SK-N-SH (cell line): ENCODE measurements around the gene HTT. TPM values are rescaled to one million over a fixed set of nuclear protein-coding genes. Genes with fewer than 3 reads are reported as not detected.

Experiments
- CTCF ChIA-PET: fragments of 300-600, 350-600 bp; formaldehyde crosslinking; extraction: SDS; loops from one replicate; lab custom pipeline; 2021; lab: Yijun Ruan, JAX
- POLR2A ChIA-PET: fragments of 350-600 bp; sonication (Branson Sonifier 250); formaldehyde crosslinking; extraction: SDS; loops from one replicate; lab custom pipeline; 2020; ENCODE audit warnings: antibody characterized with exemption, inconsistent platforms; lab: Yijun Ruan, JAX
- DNase-seq: peaks from one replicate; pipeline ENCODE4 v3.0.0; 2012
- H2AFZ ChIP-seq: fragments of 200-600 bp; sonication (generic); 2 replicates; pipeline ENCODE4 v1.8.1; 2016; ENCODE audit warnings: antibody characterized with exemption, mild to moderate bottlenecking, low read depth
- H3F3A ChIP-seq: fragments of 200-600 bp; sonication (generic); replicated peaks from 2 replicates; pipeline ENCODE3; 2016; ENCODE audit warnings: antibody characterized with exemption, mild to moderate bottlenecking; ENCODE audit not compliant: insufficient read depth
- H3K27ac ChIP-seq, 2 experiments: fragments of 200-500 bp in 1 of 2; fragments of 200-600 bp in 1 of 2; sonication (Bioruptor generic) in 1 of 2; sonication (generic), shearing (Covaris generic) in 1 of 2; 2 replicates each; pipeline versions ENCODE4 v1.5.1 to v1.6.1; 2014 to 2016; ENCODE audit warnings: low read depth in 2 of 2, inconsistent platforms in 1 of 2, low read length in 1 of 2, mild to moderate bottlenecking in 1 of 2, mixed read lengths in 1 of 2
- H3K27me3 ChIP-seq: fragments of 200-600 bp; sonication (generic), shearing (Covaris generic); 2 replicates; pipeline ENCODE4 v1.6.1; 2016; ENCODE audit warnings: mixed run types; ENCODE audit not compliant: insufficient read depth
- H3K36me3 ChIP-seq, 2 experiments: fragments of 200-500 bp in 1 of 2; fragments of 200-600 bp in 1 of 2; sonication (Bioruptor generic) in 1 of 2; sonication (generic) in 1 of 2; replicated peaks in 1 of 2; 2 replicates each; pipeline versions ENCODE3 to v1.5.1; 2014 to 2016; ENCODE audit warnings: low read length in 1 of 2, mild to moderate bottlenecking in 1 of 2; ENCODE audit not compliant: insufficient read depth in 2 of 2, control insufficient read depth in 1 of 2
- H3K4me1 ChIP-seq, 2 experiments: fragments of 200-500 bp in 1 of 2; fragments of 200-600 bp in 1 of 2; sonication (Bioruptor generic) in 1 of 2; sonication (generic), shearing (Covaris generic) in 1 of 2; 2 replicates each; pipeline versions ENCODE4 v1.5.1 to v1.6.1; 2014 to 2016; ENCODE audit warnings: low read depth in 1 of 2, low read length in 1 of 2, mixed run types in 1 of 2; ENCODE audit not compliant: insufficient read depth in 2 of 2, control insufficient read depth in 1 of 2
- H3K4me2 ChIP-seq: fragments of 200-600 bp; sonication (generic), shearing (Covaris generic); 2 replicates; pipeline ENCODE4 v1.6.1; 2017; ENCODE audit warnings: mixed run types
- H3K4me3 ChIP-seq, 2 experiments: fragments of 200-500 bp in 1 of 2; fragments of 200-600 bp in 1 of 2; sonication (Bioruptor generic) in 1 of 2; sonication (generic), shearing (Covaris generic) in 1 of 2; 2 replicates each; pipeline versions ENCODE4 v1.5.1 to v1.8.1; 2014 to 2016; ENCODE audit warnings: low read depth in 2 of 2, inconsistent platforms in 1 of 2, low read length in 1 of 2, mild to moderate bottlenecking in 1 of 2, mixed read lengths in 1 of 2, moderate library complexity in 1 of 2
- H3K79me2 ChIP-seq: fragments of 200-600 bp; sonication (generic); 2 replicates; pipeline ENCODE4 v1.8.1; 2017; ENCODE audit warnings: mild to moderate bottlenecking; ENCODE audit not compliant: insufficient read depth
- H3K9ac ChIP-seq: fragments of 200-600 bp; sonication (generic); 2 replicates; pipeline ENCODE4 v1.6.1; 2017; ENCODE audit warnings: mixed run types
- H3K9me2 ChIP-seq: fragments of 200-600 bp; sonication (generic); 2 replicates; pipeline ENCODE4 v1.6.1; 2017; ENCODE audit warnings: mixed run types
- H3K9me3 ChIP-seq: fragments of 200-600 bp; sonication (generic); 2 replicates; pipeline ENCODE4 v1.6.1; 2017; ENCODE audit warnings: mixed run types, mild to moderate bottlenecking, moderate library complexity
- H4K20me1 ChIP-seq: fragments of 200-600 bp; sonication (generic); 2 replicates; pipeline ENCODE4 v1.6.1; 2017; ENCODE audit warnings: mild to moderate bottlenecking, mixed run types; ENCODE audit not compliant: insufficient read depth
- EP300 ChIP-seq, 2 experiments: IDR thresholded peaks; 2 replicates each; pipeline versions ENCODE4 v1.4.0 to v1.6.1; 2012; ENCODE audit warnings: borderline replicate concordance in 1 of 2, low read depth in 1 of 2, low read length in 1 of 2
- GATA2 ChIP-seq: sonication (generic); formaldehyde crosslinking; IDR thresholded peaks from 2 replicates; pipeline ENCODE4 v1.5.0; 2020; ENCODE audit warnings: mild to moderate bottlenecking, missing genetic modification reagents
- MXI1 ChIP-seq: IDR thresholded peaks from 2 replicates; pipeline ENCODE4 v1.6.1; 2012; ENCODE audit warnings: mild to moderate bottlenecking, low read depth, low read length, improper control_type of control experiment
- NFIC ChIP-seq: IDR thresholded peaks from 2 replicates; pipeline ENCODE4 v1.4.0; 2012; ENCODE audit warnings: borderline replicate concordance
- POLR2AphosphoS5 ChIP-seq: IDR thresholded peaks from 2 replicates; pipeline ENCODE4 v1.6.1; 2012; ENCODE audit warnings: low read depth, low read length
- RAD21 ChIP-seq: IDR thresholded peaks from 2 replicates; pipeline ENCODE4 v1.6.1; 2012; ENCODE audit warnings: mild to moderate bottlenecking, low read length
- RXRA ChIP-seq: IDR thresholded peaks from 2 replicates; pipeline ENCODE4 v1.4.0; 2012; ENCODE audit warnings: low read depth, mild to moderate bottlenecking, borderline replicate concordance
- SIN3A ChIP-seq: IDR thresholded peaks from 2 replicates; pipeline ENCODE4 v1.6.1; 2012; ENCODE audit warnings: low read depth, mild to moderate bottlenecking, low read length, moderate library complexity, borderline replicate concordance
- TAF1 ChIP-seq: IDR thresholded peaks from 2 replicates; pipeline ENCODE4 v1.6.1; 2012; ENCODE audit warnings: low read depth, mild to moderate bottlenecking, low read length, moderate library complexity, borderline replicate concordance
- ZBTB33 ChIP-seq: IDR thresholded peaks from 2 replicates; pipeline ENCODE4 v1.4.0; 2012; ENCODE audit warnings: low read depth, borderline replicate concordance
- WGBS: methylation state at CpG from one replicate; pipeline ENCODE4 v1.1.6; 2017; ENCODE audit warnings: low lambda C conversion rate; 5-methylcytosine and 5-hydroxymethylcytosine counted together
- polyA plus RNA-seq, 3 experiments: library from polyadenylated mRNA; depleted of rRNA; stranded (reverse); fragments of >200 nt; gene quantifications; 2 replicates each; pipeline ENCODE4 v1.2.3, GENCODE V29; 2012

The HTT gene
- polyA plus RNA-seq, 1 of the 3 experiments (the other 2 are of a cell fraction) = 11.3 TPM

GRCh38 chr4:3234171-3235029 is 159.9 kb downstream of the HTT start:
- CTCF ChIA-PET = no interaction called here
- Histone ChIP-seq H3K4me3 (no peak overlapping the region), H2AFZ (no peak overlapping the region), H4K20me1 (no peaks in the 10 kb centered on the region), H3K4me2 (no peak overlapping the region), H3F3A (no peaks in the 10 kb centered on the region), H3K27ac (peak overlapping the region in 1 of 2 experiments; percentile 24; a peak in 1 of 4 replicates), H3K9ac (no peak overlapping the region), H3K36me3 (peaks cover 14 to 71% of the 10 kb centered on the region in 2 experiments), H3K4me1 (peaks cover 0 to 23% of the 10 kb centered on the region in 2 experiments; a peak in 2 of 4 replicates), H3K79me2 (no peaks in the 10 kb centered on the region), H3K9me3 (no peaks in the 10 kb centered on the region), H3K27me3 (no peaks in the 10 kb centered on the region), H3K9me2 (no peaks in the 10 kb centered on the region)
- TF ChIP-seq MXI1 (peak; percentile 60; the same call in 1 of the 2 replicates), POLR2AphosphoS5 (no peak)
- WGBS = 88% methylated on average over 12 of the region's 23 CpGs
- peak; percentile 86 for DNase-seq
- POLR2A ChIA-PET = interaction anchor here (1.0 kb wide), 1 partner anchor 60 kb away, joined by 3 read pairs; no protein-coding TSS in a partner anchor

GRCh38 chr4:3235030-3235345 is 160.5 kb downstream of the HTT start:
- Histone ChIP-seq H3K27me3 (no peaks in the 10 kb centered on the region), H3K4me3 (no peak overlapping the region), H2AFZ (no peak overlapping the region), H3K9me3 (no peaks in the 10 kb centered on the region), H3K27ac (no peak overlapping the region; a peak in 1 of 4 replicates), H3K4me1 (peaks cover 0 to 29% of the 10 kb centered on the region in 2 experiments; a peak in 2 of 4 replicates), H3K36me3 (peaks cover 14 to 71% of the 10 kb centered on the region in 2 experiments), H4K20me1 (no peaks in the 10 kb centered on the region), H3F3A (no peaks in the 10 kb centered on the region), H3K4me2 (no peak overlapping the region), H3K9me2 (no peaks in the 10 kb centered on the region), H3K79me2 (no peaks in the 10 kb centered on the region), H3K9ac (no peak overlapping the region)
- WGBS = 95% methylated on average over 9 of the region's 14 CpGs
- DNase-seq = no peak
- TF ChIP-seq RAD21 (no peak), EP300 (IDR thresholded peaks at IDR 0.05; ENCODE audit: borderline replicate concordance in 1 of 2, low read depth in 1 of 2, low read length in 1 of 2) (no peak), TAF1 (no peak), RXRA (no peak)
- ChIA-PET POLR2A (no interaction called here), CTCF (interaction anchor here (0.6 kb wide), 1 partner anchor 77 kb away, joined by 3 read pairs; no protein-coding TSS in a partner anchor)

GRCh38 chr4:3235581-3235980 is 161.1 kb downstream of the HTT start:
- Histone ChIP-seq H2AFZ (no peak overlapping the region), H3K4me1 (peaks cover 0 to 35% of the 10 kb centered on the region in 2 experiments; a peak in 2 of 4 replicates), H3K27ac (no peak overlapping the region), H3K9me2 (no peaks in the 10 kb centered on the region), H3K4me3 (no peak overlapping the region), H3K79me2 (no peaks in the 10 kb centered on the region), H3K36me3 (peaks cover 9 to 73% of the 10 kb centered on the region in 2 experiments), H3K9ac (no peak overlapping the region), H4K20me1 (no peaks in the 10 kb centered on the region), H3K27me3 (no peaks in the 10 kb centered on the region), H3K4me2 (no peak overlapping the region), H3K9me3 (no peaks in the 10 kb centered on the region), H3F3A (no peaks in the 10 kb centered on the region)
- ChIA-PET POLR2A (no interaction called here), CTCF (interaction anchor here (0.6 kb wide), 1 partner anchor 76 kb away, joined by 3 read pairs; no protein-coding TSS in a partner anchor)
- no peak for DNase-seq
- 100% methylated on average over 6 of the region's 11 CpGs for WGBS
- TF ChIP-seq NFIC (no peak), SIN3A (no peak), GATA2 (CRISPR knock-in tag) (no peak), ZBTB33 (no peak)
